ENCODE results near the gene CAMP.
"Not testable (repeated sequence)": the region's sequence is repeated elsewhere in the genome, so short reads cannot be mapped to it uniquely, and the experiment has no call there.

CAMP gene

DNA sequence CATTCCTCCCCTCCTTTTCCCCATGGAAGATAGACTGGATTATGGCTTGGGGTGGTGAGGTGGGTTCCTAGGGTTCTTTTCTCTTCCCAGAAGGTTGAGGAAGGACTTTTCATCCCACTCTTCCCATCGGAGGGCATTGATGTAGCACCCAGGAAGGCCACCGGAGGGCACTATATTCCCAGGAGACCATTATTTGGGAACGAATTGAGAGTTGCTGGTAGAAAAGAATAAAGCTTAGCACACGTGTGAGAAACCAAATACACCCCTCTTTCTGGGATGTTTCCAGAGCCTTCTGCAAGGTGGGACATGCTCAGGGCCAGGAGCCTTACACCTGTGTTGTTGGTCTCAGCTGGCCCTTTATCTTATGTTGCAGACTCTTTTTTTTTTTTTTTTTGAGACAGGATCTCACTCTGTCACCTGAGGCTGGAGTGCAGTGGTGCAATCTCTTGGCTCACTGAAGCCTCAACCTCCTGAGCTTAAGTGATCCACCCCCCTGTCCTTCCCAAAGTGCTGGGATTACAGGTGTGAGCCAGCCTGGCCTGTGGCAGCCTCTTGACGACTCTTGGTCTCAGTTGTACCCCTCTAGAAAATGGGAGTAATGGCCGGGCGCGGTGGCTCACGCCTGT is 28.7 kb upstream of the CAMP start:
- peaks cover 4% of the 10 kb centered on the region for H3K27me3 Mint-ChIP-seq

GRCh38 chr3:48196611-48197010 is 26.7 kb upstream of the CAMP start:
- Mint-ChIP-seq H3K4me1 (ENCODE audit: low read depth) (peaks cover 24% of the 10 kb centered on the region), H3K27ac (no peak overlapping the region), H3K4me3 (no peak overlapping the region), H3K27me3 (peaks cover 4% of the 10 kb centered on the region), H3K36me3 (ENCODE audit: low read depth) (no peaks in the 10 kb centered on the region), H3K9me3 (no peaks in the 10 kb centered on the region)
- intact Hi-C loops (cut with micrococcal nuclease): loop anchor here (10.0 kb wide), 1 partner anchor 48 kb away; the partner anchor contains the start of gene ZNF589

More for the DNA sequence above, 28.7 kb upstream of the CAMP start:
- no peaks in the 10 kb centered on the region for H3K36me3 Mint-ChIP-seq (ENCODE audit: low read depth)
- peaks cover 19% of the 10 kb centered on the region for H3K4me1 Mint-ChIP-seq (ENCODE audit: low read depth)
- intact Hi-C loops (cut with micrococcal nuclease): loop anchor here (2.0 to 10.0 kb wide), 2 partner anchors 50 to 242 kb away; partner anchors contain the start of gene ZNF589
- H3K9me3 Mint-ChIP-seq: no peaks in the 10 kb centered on the region
- no peak overlapping the region for H3K27ac Mint-ChIP-seq
- H3K4me3 Mint-ChIP-seq: no peak overlapping the region

GRCh38 chr3:48199117-48199516 is 24.2 kb upstream of the CAMP start:
- intact Hi-C loops (cut with micrococcal nuclease): loop anchor here (10.0 kb wide), 1 partner anchor 46 kb away; the partner anchor contains the start of gene ZNF589
- no peaks in the 10 kb centered on the region for H3K36me3 Mint-ChIP-seq (ENCODE audit: low read depth)
- H3K4me3 Mint-ChIP-seq: no peak overlapping the region

DNA sequence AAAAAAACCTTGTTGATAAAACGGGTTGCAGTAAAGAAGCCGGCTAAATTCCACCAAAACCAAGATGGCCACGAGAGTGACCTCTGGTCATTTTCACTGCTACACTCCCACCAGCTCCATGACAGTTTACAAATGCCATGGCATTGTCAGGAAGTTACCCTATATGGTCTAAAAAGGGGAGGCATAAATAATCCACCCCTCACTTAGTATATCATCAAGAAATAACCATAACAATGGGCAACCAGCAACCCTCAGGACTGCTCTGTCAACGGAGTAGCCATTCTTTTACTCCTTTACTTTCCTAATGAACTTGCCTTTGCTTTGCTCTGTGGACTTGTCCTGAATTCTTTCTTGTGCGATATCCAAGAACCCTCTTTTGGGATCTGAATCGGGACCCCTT is 20.7 kb upstream of the CAMP start:
- intact Hi-C loops (cut with micrococcal nuclease): no loop called here
- peaks cover 5% of the 10 kb centered on the region for H3K4me1 Mint-ChIP-seq (ENCODE audit: low read depth)
- no peak overlapping the region for H3K27ac Mint-ChIP-seq
- no peaks in the 10 kb centered on the region for H3K36me3 Mint-ChIP-seq (ENCODE audit: low read depth)
- no peaks in the 10 kb centered on the region for H3K9me3 Mint-ChIP-seq
- no peak overlapping the region for H3K4me3 Mint-ChIP-seq
- H3K27me3 Mint-ChIP-seq: no peaks in the 10 kb centered on the region

More at GRCh38 chr3:48199117-48199516, 24.2 kb upstream of the CAMP start:
- Mint-ChIP-seq H3K4me1 (ENCODE audit: low read depth) (peaks cover 24% of the 10 kb centered on the region), H3K9me3 (no peaks in the 10 kb centered on the region), H3K27me3 (no peaks in the 10 kb centered on the region), H3K27ac (no peak overlapping the region)

DNA sequence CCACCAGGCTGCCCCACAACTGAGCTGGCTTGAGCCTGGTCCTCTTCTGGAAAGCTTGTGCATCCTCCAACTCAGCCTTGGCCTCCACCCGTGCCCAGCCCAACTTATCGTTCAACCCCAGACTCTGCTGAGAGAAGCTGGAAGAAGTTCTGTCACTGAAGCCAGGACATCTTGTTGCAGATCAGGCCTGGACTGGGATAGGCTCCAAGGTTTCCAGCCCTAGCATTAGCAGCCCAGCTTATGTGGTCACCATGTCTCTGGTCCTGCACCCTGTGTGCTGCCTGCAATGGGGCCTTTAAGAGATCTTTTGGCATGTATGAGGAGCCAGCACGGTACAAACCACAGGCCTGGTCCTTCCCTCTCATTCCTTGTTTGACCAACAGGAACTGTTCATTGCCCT is 15.2 kb upstream of the CAMP start:
- Mint-ChIP-seq H3K36me3 (ENCODE audit: low read depth) (no peaks in the 10 kb centered on the region), H3K4me1 (ENCODE audit: low read depth) (no peaks in the 10 kb centered on the region), H3K27ac (no peak overlapping the region), H3K4me3 (no peak overlapping the region), H3K9me3 (no peaks in the 10 kb centered on the region), H3K27me3 (peaks cover 5% of the 10 kb centered on the region)
- intact Hi-C loops (cut with micrococcal nuclease): no loop called here

DNA sequence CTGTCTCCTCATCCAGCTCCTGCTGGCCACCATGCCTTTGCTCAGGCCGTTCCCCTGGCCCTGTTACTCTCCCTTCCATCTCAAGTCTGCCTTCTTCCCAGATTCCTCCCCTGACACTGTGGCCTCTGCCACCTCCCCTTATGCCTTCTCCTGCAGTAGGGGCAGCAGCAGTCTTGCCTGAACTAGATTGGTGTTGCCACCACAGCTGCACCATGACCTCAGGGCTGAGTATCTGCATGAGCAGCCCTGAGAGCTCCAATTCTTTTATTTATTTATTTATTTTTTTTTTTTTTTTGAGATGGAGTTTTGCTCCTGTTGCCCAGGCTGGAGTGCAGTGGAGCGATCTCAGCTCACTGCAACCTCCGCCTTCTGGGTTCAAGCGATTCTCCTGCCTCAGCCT is 13.8 kb upstream of the CAMP start:
- no peaks in the 10 kb centered on the region for H3K4me1 Mint-ChIP-seq (ENCODE audit: low read depth)

DNA sequence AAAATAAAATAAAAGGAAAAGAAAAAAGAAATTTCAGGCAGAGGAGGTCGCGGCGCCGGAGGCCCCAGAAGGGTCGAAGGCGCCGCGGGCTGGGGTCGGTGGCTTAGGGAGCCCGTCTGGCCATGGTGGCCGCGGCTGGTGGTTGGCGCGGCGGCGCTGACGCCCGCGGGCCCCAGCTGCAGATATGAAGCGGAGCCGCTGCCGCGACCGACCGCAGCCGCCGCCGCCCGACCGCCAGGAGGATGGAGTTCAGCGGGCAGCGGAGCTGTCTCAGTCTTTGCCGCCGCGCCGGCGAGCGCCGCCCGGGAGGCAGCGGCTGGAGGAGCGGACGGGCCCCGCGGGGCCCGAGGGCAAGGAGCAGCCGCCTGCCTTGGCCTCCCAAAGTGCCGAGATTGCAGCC is 12.8 kb upstream of the CAMP start:
- H3K4me3 Mint-ChIP-seq; H3K9me3 Mint-ChIP-seq; H3K27ac Mint-ChIP-seq; intact Hi-C loops (cut with micrococcal nuclease); H3K36me3 Mint-ChIP-seq (ENCODE audit: low read depth); H3K4me1 Mint-ChIP-seq (ENCODE audit: low read depth); H3K27me3 Mint-ChIP-seq: not testable (repeated sequence)

More for the DNA sequence above, 13.8 kb upstream of the CAMP start:
- intact Hi-C loops (cut with micrococcal nuclease): no loop called here
- H3K4me3 Mint-ChIP-seq: no peak overlapping the region
- no peaks in the 10 kb centered on the region for H3K9me3 Mint-ChIP-seq
- H3K36me3 Mint-ChIP-seq (ENCODE audit: low read depth): no peaks in the 10 kb centered on the region
- H3K27ac Mint-ChIP-seq: peak overlapping the region; percentile 8
- peaks cover 5% of the 10 kb centered on the region for H3K27me3 Mint-ChIP-seq

- intact Hi-C loops (cut with micrococcal nuclease); H3K4me3 Mint-ChIP-seq; H3K9me3 Mint-ChIP-seq; H3K36me3 Mint-ChIP-seq (ENCODE audit: low read depth); H3K27ac Mint-ChIP-seq; H3K27me3 Mint-ChIP-seq: not testable (repeated sequence)
- peaks cover 22% of the 10 kb centered on the region for H3K4me1 Mint-ChIP-seq (ENCODE audit: low read depth)
Observed at GRCh38 chr3:48211776-48212175, 11.5 kb upstream of the CAMP start.

GRCh38 chr3:48214225-48214624 is 9.1 kb upstream of the CAMP start:
- Mint-ChIP-seq H3K4me1 (ENCODE audit: low read depth) (peaks cover 42% of the 10 kb centered on the region), H3K4me3 (no peak overlapping the region), H3K9me3 (no peaks in the 10 kb centered on the region), H3K27ac (no peak overlapping the region), H3K36me3 (ENCODE audit: low read depth) (no peaks in the 10 kb centered on the region), H3K27me3 (peaks cover 5% of the 10 kb centered on the region)
- intact Hi-C loops (cut with micrococcal nuclease): no loop called here

- Mint-ChIP-seq H3K27ac (peak overlapping the region; percentile 32), H3K27me3 (peaks cover 4% of the 10 kb centered on the region), H3K36me3 (ENCODE audit: low read depth) (no peaks in the 10 kb centered on the region), H3K9me3 (no peaks in the 10 kb centered on the region), H3K4me1 (ENCODE audit: low read depth) (peaks cover 50% of the 10 kb centered on the region), H3K4me3 (no peak overlapping the region)
- intact Hi-C loops (cut with micrococcal nuclease): no loop called here
Observed at GRCh38 chr3:48215019-48215418, 8.3 kb upstream of the CAMP start.

DNA sequence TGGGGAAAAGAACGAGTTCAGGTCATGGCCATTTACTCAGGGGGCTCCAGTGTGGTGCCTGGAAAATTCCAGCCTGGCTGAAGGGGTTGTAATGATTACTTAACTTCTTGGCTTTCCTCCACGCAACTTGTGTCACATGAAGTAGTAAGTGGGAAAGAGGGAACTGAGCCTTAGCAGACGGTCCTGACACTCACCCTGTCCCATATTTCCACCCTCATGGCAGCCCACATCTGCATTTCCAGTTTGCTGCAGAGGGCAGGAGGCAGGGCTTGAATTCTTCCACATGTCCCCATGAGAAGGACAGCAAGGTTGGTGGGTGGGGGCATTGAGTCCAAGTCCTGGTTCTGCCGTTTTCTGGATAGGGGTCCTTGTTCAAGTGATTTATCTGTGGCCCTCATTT is 7.8 kb upstream of the CAMP start:
- intact Hi-C loops (cut with micrococcal nuclease): no loop called here
- Mint-ChIP-seq H3K36me3 (ENCODE audit: low read depth) (no peaks in the 10 kb centered on the region), H3K9me3 (no peaks in the 10 kb centered on the region), H3K4me1 (ENCODE audit: low read depth) (peaks cover 53% of the 10 kb centered on the region), H3K27me3 (peaks cover 1% of the 10 kb centered on the region), H3K4me3 (no peak overlapping the region), H3K27ac (peak overlapping the region; percentile 32)

DNA sequence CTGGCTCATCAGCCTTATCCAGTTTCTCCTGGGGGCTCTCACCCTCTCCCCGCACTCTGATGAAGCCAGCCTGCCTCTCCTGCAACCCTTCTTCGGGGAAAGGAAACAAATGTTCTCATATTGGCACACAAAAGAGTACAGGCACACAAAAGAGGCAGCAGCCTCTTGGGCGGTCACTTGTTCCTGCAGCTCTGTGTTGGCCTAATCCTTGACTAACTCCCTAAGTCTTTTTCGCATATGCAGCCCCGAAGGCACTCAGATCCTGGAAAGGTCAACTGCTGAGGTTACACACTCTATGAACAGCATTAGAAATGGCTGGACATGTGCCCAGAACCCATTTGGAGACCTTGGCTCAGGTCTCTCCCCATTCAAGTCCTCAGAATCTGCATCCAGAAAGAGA is 7.4 kb upstream of the CAMP start:
- Mint-ChIP-seq H3K27ac (no peak overlapping the region), H3K4me3 (no peak overlapping the region), H3K27me3 (peaks cover 1% of the 10 kb centered on the region), H3K4me1 (ENCODE audit: low read depth) (peaks cover 56% of the 10 kb centered on the region), H3K36me3 (ENCODE audit: low read depth) (no peaks in the 10 kb centered on the region), H3K9me3 (no peaks in the 10 kb centered on the region)
- intact Hi-C loops (cut with micrococcal nuclease): no loop called here

DNA sequence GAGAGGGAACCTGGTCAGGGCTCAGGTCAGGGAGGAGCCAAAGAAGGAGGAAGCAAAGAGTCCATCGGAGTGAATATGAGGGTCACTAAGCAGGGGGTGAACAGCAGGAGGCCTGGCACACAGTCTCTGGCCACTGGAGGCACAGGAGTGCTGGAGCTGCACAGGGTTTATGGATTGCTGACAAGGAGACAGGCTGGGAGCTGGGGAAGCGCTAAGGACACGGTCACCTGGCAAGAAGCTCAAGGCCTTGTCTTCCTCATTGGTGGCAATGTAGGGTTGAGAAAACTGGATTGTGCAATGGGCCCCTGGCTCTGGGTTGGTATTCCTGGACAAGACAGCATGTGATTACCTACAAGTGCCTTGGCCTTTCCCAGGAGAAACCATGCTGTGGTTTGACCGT is 5.8 kb upstream of the CAMP start:
- Mint-ChIP-seq H3K27me3 (peaks cover 1% of the 10 kb centered on the region), H3K36me3 (ENCODE audit: low read depth) (no peaks in the 10 kb centered on the region), H3K27ac (no peak overlapping the region), H3K9me3 (no peaks in the 10 kb centered on the region), H3K4me3 (no peak overlapping the region), H3K4me1 (ENCODE audit: low read depth) (peaks cover 72% of the 10 kb centered on the region)
- intact Hi-C loops (cut with micrococcal nuclease): no loop called here

DNA sequence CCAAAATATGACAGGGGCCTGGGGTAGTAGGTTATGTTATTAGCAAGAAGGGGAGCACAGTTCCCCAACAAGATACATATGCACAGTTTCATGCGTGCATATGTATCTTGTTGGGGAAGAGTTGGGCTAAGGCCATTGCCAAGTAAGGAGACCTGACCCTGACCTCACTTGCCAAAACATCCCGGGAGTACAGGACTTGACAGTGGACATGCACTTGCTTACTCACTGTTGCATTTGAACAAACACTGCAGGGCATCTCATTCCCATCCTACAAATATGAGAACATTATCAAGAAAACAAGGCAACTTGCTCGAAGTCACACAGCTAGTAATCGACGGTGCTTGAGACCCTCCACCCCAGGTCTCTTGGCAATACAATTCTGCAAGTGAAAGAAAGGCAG is 4.8 kb upstream of the CAMP start:
- Mint-ChIP-seq H3K9me3 (no peaks in the 10 kb centered on the region), H3K27me3 (peaks cover 1% of the 10 kb centered on the region), H3K4me1 (ENCODE audit: low read depth) (peaks cover 83% of the 10 kb centered on the region), H3K27ac (no peak overlapping the region), H3K36me3 (ENCODE audit: low read depth) (no peaks in the 10 kb centered on the region), H3K4me3 (no peak overlapping the region)
- intact Hi-C loops (cut with micrococcal nuclease): no loop called here

DNA sequence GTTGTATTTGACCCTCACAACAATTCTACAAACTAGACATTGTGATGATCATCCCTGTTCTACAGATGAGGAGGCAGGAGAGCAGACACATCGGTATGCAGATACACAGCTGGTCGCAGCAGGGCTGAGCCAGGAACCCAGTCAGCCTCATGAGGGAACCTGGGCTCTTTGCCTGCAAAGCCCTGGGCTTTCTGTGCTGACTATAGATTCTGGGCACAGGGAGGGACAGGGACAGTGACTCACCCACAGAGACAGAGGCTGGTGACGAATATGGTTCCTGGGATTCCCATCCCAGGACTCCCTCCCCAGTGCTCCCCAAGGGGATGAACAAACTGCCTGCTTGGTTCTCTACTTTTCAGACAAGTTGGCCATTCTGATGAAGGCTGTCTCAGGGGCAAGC is 3.8 kb upstream of the CAMP start:
- intact Hi-C loops (cut with micrococcal nuclease): no loop called here

More for the DNA sequence above, 3.8 kb upstream of the CAMP start:
- Mint-ChIP-seq H3K36me3 (ENCODE audit: low read depth) (no peaks in the 10 kb centered on the region), H3K4me1 (ENCODE audit: low read depth) (peaks cover 93% of the 10 kb centered on the region), H3K4me3 (no peak overlapping the region), H3K27me3 (peaks cover 1% of the 10 kb centered on the region), H3K9me3 (no peaks in the 10 kb centered on the region), H3K27ac (peak overlapping the region; percentile 11)
